ENCODE results near the gene KCTD17.

KCTD17 gene

DNA sequence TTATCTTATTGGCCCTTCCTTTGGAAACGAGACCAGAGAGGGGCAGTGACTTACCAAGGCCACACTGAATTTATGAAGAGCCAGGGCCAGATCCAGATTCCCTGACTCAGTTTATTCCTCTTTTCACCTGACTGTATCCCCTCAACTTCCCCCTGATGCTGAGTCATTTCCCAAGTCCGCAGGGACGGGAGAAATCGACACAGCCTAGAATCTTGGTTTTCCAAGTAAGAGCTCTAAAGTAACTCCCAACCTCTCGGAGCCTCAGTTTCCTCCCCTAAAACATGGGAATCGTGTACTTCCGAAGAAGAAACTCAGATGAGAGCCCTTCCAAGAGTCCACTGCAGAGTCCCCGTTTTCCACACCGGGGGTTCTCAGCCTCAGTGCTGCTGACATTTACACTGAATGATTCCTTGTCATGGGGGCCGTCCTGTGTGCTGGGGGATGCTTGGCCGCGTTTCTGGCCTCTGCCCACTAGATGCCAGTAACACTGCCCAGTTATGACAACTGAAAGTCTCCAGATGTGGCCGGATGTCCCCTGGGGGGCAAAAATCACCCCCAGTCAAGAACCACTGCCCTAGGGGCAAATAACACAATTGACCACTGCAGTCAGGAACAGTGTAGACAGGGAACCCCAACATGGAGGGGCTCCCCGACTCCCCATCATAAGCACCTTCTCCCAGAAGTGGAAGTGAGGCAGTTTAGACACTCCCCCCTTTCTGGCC is 20.8 kb upstream of the KCTD17 start:
- Histone ChIP-seq H3K27ac (ENCODE audit: low read depth, low read length) (no peak overlapping the region), H2AFZ (ENCODE audit: low read length, unreplicated experiment) (no peak overlapping the region), H3K36me3 (ENCODE audit: insufficient read depth, low read length) (no peaks in the 10 kb centered on the region), H3K79me2 (ENCODE audit: control insufficient read depth, insufficient read depth, low read length, unreplicated experiment) (no peaks in the 10 kb centered on the region), H3K4me1 (ENCODE audit: control insufficient read depth, insufficient read depth, low read length, unreplicated experiment) (no peaks in the 10 kb centered on the region), H3K4me3 (ENCODE audit: low read depth, low read length) (no peak overlapping the region), H3K27me3 (ENCODE audit: insufficient read depth, low read length) (no peaks in the 10 kb centered on the region)

GRCh38 chr22:37032134-37032534 is 19.4 kb upstream of the KCTD17 start:
- Histone ChIP-seq H3K79me2 (ENCODE audit: control insufficient read depth, insufficient read depth, low read length, unreplicated experiment) (no peaks in the 10 kb centered on the region), H3K4me1 (ENCODE audit: control insufficient read depth, insufficient read depth, low read length, unreplicated experiment) (no peaks in the 10 kb centered on the region), H3K4me3 (ENCODE audit: low read depth, low read length) (no peak overlapping the region), H3K27me3 (ENCODE audit: insufficient read depth, low read length) (no peaks in the 10 kb centered on the region), H2AFZ (ENCODE audit: low read length, unreplicated experiment) (no peak overlapping the region), H3K27ac (ENCODE audit: low read depth, low read length) (no peak overlapping the region), H3K36me3 (ENCODE audit: insufficient read depth, low read length) (no peaks in the 10 kb centered on the region)

DNA sequence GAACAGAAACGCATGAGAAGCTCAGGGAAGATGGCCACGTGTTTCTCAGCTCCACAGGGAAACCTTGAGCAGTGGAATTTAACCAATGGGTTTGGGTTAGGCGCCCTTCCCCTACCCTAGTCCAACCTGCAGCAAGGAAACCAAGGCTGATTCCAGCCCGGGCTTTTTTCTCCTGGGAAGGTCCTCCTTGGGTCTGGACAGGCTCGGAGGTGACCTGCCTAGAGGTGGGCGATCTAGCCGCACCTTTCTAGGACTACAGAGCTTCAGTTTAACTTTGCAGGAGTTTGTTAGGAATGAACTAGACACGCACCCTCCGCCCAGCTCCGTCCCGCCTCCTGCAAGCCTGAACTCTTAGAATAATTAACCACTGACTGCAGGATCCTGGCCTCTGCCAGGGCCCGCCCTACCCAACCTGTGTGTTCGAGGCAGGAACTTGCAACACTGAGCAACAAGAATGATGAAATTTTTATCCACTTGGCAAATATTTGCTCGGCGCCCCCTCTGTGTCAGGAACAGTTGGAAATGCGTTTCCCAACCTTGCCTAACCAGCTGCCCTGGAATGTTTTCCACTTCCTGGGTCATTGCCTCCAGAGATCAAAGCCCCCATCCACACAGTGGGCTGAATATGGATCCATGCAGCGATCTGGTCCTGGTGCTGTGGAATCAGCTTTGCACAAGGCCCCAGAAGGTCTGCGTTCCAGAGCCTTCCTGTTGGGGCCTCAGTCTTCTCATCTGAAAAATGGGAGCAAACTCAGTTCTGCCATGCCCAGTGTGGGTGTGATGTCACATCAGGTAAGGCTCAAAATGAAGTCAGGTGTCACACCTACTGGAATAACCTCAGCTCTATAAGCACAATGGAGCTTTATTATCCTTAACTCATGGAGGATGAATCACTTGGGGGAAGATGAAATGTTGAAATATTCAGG is 18.7 kb upstream of the KCTD17 start:
- no peak overlapping the region for H3K4me3 ChIP-seq (ENCODE audit: low read depth, low read length)
- H3K36me3 ChIP-seq (ENCODE audit: insufficient read depth, low read length): no peaks in the 10 kb centered on the region
- H2AFZ ChIP-seq (ENCODE audit: low read length, unreplicated experiment): no peak overlapping the region
- no peak overlapping the region for H3K27ac ChIP-seq (ENCODE audit: low read depth, low read length)
- no peaks in the 10 kb centered on the region for H3K79me2 ChIP-seq (ENCODE audit: control insufficient read depth, insufficient read depth, low read length, unreplicated experiment)
- no peaks in the 10 kb centered on the region for H3K27me3 ChIP-seq (ENCODE audit: insufficient read depth, low read length)
- H3K4me1 ChIP-seq (ENCODE audit: control insufficient read depth, insufficient read depth, low read length, unreplicated experiment): no peaks in the 10 kb centered on the region

- Histone ChIP-seq H3K27ac (ENCODE audit: low read depth, low read length) (no peak overlapping the region), H3K36me3 (ENCODE audit: insufficient read depth, low read length) (no peaks in the 10 kb centered on the region), H3K4me3 (ENCODE audit: low read depth, low read length) (no peak overlapping the region)
Observed at GRCh38 chr22:37033605-37034430, 17.7 kb upstream of the KCTD17 start.

GRCh38 chr22:37036655-37037377 is 14.7 kb upstream of the KCTD17 start:
- H3K4me1 ChIP-seq (ENCODE audit: control insufficient read depth, insufficient read depth, low read length, unreplicated experiment): peaks cover 8% of the 10 kb centered on the region
- H3K4me3 ChIP-seq (ENCODE audit: low read depth, low read length): no peak overlapping the region
- H3K79me2 ChIP-seq (ENCODE audit: control insufficient read depth, insufficient read depth, low read length, unreplicated experiment): no peaks in the 10 kb centered on the region
- H3K36me3 ChIP-seq (ENCODE audit: insufficient read depth, low read length): no peaks in the 10 kb centered on the region
- no peak overlapping the region for H2AFZ ChIP-seq (ENCODE audit: low read length, unreplicated experiment)
- H3K27ac ChIP-seq (ENCODE audit: low read depth, low read length): no peak overlapping the region
- H3K27me3 ChIP-seq (ENCODE audit: insufficient read depth, low read length): no peaks in the 10 kb centered on the region

More at GRCh38 chr22:37033605-37034430, 17.7 kb upstream of the KCTD17 start:
- no peaks in the 10 kb centered on the region for H3K4me1 ChIP-seq (ENCODE audit: control insufficient read depth, insufficient read depth, low read length, unreplicated experiment)
- no peaks in the 10 kb centered on the region for H3K27me3 ChIP-seq (ENCODE audit: insufficient read depth, low read length)
- H3K79me2 ChIP-seq (ENCODE audit: control insufficient read depth, insufficient read depth, low read length, unreplicated experiment): no peaks in the 10 kb centered on the region
- H2AFZ ChIP-seq (ENCODE audit: low read length, unreplicated experiment): no peak overlapping the region

GRCh38 chr22:37037669-37038068 is 13.9 kb upstream of the KCTD17 start:
- Histone ChIP-seq H3K27me3 (ENCODE audit: insufficient read depth, low read length) (no peaks in the 10 kb centered on the region), H2AFZ (ENCODE audit: low read length, unreplicated experiment) (no peak overlapping the region), H3K79me2 (ENCODE audit: control insufficient read depth, insufficient read depth, low read length, unreplicated experiment) (no peaks in the 10 kb centered on the region), H3K36me3 (ENCODE audit: insufficient read depth, low read length) (no peaks in the 10 kb centered on the region), H3K27ac (ENCODE audit: low read depth, low read length) (no peak overlapping the region), H3K4me1 (ENCODE audit: control insufficient read depth, insufficient read depth, low read length, unreplicated experiment) (peaks cover 8% of the 10 kb centered on the region), H3K4me3 (ENCODE audit: low read depth, low read length) (no peak overlapping the region)

DNA sequence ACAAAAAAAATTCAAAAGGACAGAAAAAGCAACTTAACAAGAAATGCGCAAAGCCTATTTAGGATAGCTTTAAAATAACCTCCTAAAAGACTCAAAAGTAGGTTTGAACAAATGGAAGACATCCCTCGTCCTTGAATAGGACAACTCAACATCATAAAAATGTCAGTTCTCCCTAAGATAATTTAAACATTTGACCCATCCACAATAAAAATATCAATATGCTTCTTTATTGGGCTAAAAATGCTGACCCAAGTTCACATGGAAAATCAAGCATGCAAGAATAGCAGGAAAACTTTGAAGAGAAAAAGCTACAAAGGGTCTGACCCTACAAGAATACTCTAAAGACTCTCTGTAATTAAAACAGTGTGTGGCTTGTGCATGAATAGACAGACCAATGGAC is 12.1 kb upstream of the KCTD17 start:
- no peaks in the 10 kb centered on the region for H3K27me3 ChIP-seq (ENCODE audit: insufficient read depth, low read length)
- H3K27ac ChIP-seq (ENCODE audit: low read depth, low read length): no peak overlapping the region
- H3K4me1 ChIP-seq (ENCODE audit: control insufficient read depth, insufficient read depth, low read length, unreplicated experiment): peaks cover 8% of the 10 kb centered on the region
- H3K36me3 ChIP-seq (ENCODE audit: insufficient read depth, low read length): no peaks in the 10 kb centered on the region
- H3K4me3 ChIP-seq (ENCODE audit: low read depth, low read length): no peak overlapping the region
- H2AFZ ChIP-seq (ENCODE audit: low read length, unreplicated experiment): no peak overlapping the region
- H3K79me2 ChIP-seq (ENCODE audit: control insufficient read depth, insufficient read depth, low read length, unreplicated experiment): no peaks in the 10 kb centered on the region

DNA sequence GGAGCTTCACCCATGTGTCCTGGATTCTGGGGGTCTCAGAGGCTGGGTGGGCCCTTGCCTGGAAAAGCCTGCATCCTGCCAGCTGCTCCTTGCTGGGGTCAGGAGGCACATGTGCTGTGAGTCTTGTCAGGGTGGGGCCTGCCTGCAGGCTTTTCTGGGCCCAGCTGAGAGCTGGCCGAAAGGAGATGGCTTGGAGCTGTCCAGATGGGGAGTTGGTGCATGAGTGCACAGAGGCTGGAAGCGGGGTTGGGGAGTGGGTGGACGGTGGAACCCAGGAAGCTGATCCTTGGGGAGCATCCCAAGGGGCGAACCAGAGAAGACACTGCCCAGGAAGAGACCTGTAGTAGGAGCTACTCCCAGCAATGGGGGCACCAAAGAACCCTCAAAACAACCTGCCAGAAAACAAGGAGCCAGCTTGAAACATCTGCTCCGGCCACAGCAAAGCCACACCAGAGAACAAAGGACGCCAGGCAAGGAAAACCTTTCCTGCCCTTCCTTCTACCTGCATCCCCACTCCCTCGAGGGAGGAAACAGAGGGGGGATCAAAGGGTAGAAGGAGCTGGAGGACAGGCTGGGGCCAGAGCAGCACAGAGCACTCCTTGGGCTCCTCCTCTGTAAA is 8.2 kb upstream of the KCTD17 start:
- Histone ChIP-seq H3K27me3 (ENCODE audit: insufficient read depth, low read length) (no peaks in the 10 kb centered on the region), H3K36me3 (ENCODE audit: insufficient read depth, low read length) (no peaks in the 10 kb centered on the region), H3K4me1 (ENCODE audit: control insufficient read depth, insufficient read depth, low read length, unreplicated experiment) (peaks cover 13% of the 10 kb centered on the region), H2AFZ (ENCODE audit: low read length, unreplicated experiment) (no peak overlapping the region), H3K79me2 (ENCODE audit: control insufficient read depth, insufficient read depth, low read length, unreplicated experiment) (no peaks in the 10 kb centered on the region), H3K27ac (ENCODE audit: low read depth, low read length) (no peak overlapping the region), H3K4me3 (ENCODE audit: low read depth, low read length) (no peak overlapping the region)

- H3K79me2 ChIP-seq (ENCODE audit: control insufficient read depth, insufficient read depth, low read length, unreplicated experiment): no peaks in the 10 kb centered on the region
- peaks cover 13% of the 10 kb centered on the region for H3K4me1 ChIP-seq (ENCODE audit: control insufficient read depth, insufficient read depth, low read length, unreplicated experiment)
- H3K27me3 ChIP-seq (ENCODE audit: insufficient read depth, low read length): no peaks in the 10 kb centered on the region
- no peak overlapping the region for H3K4me3 ChIP-seq (ENCODE audit: low read depth, low read length)
- H2AFZ ChIP-seq (ENCODE audit: low read length, unreplicated experiment): no peak overlapping the region
- H3K36me3 ChIP-seq (ENCODE audit: insufficient read depth, low read length): no peaks in the 10 kb centered on the region
- no peak overlapping the region for H3K27ac ChIP-seq (ENCODE audit: low read depth, low read length)
Observed at GRCh38 chr22:37043828-37044538, 7.6 kb upstream of the KCTD17 start.

All from ACC112 (cell line).